GM12892 (cell line): Measurements from ENCODE around the gene ERFE.

Experiments used
- POLR2A ChIP-seq: IDR thresholded peaks from 2 replicates; pipeline ENCODE4 v1.6.1; 2011; ENCODE audit warnings: low read depth, low read length, control low read depth
- POLR2AphosphoS5 ChIP-seq: IDR thresholded peaks from 2 replicates; pipeline ENCODE4 v1.6.1; 2011; ENCODE audit warnings: low read depth, low read length, control low read depth
- TAF1 ChIP-seq: IDR thresholded peaks from 2 replicates; pipeline ENCODE4 v1.6.1; 2011; ENCODE audit warnings: low read depth, mild to moderate bottlenecking, control low read depth, low read length, borderline replicate concordance

DNA sequence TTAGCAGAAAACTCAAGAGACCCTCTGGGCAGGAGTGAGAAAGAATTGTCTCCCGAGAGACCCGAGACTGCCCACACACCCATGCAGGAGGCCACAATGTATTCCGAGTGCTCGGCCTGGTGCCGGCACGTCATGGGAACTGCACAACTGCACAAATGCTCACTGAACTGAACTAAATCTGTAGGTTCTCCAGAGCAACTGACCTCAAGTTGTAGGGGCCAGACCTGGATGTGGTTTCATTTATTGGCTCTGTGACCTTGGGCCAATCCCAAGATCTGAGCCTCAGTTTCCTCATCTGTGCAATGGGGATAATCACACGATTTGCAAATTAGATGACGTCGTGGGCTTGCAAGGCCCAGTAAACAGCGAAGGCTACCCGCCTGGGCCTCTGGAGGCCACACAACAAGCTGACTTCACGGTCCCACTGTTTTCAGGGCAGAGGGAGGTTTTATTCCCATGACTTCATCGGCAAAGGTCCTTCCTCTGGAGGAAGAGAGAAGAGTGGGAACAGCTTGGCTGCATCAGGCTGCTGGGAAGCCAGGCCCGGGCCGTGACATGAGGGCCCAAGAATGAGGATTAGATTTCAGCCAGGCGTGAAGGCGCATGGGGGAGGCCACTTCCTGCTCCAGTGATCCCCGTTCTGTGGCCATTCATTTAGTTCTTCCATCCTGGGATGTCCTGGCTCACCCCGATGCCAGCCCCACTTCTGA, 3.6 kb upstream of the ERFE start:
- TF ChIP-seq POLR2AphosphoS5 (no peak), TAF1 (no peak), POLR2A (no peak)
